Osteoblast (primary cell): ENCODE data around the gene CNNM1. TPM values are rescaled to one million over a fixed set of nuclear protein-coding genes. Genes with fewer than 3 reads are reported as not detected.

Experiments used
- DNase-seq: peaks from one replicate; pipeline ENCODE4 v3.0.0; 2011; ENCODE audit warnings: low spot score, mixed read lengths; ENCODE audit not compliant: insufficient read length; ENCODE audit errors: missing footprints
- H2AFZ ChIP-seq: 2 replicates; pipeline ENCODE4 v1.6.0; 2011; ENCODE audit warnings: mild to moderate bottlenecking, low read length
- H3K27ac ChIP-seq: 2 replicates; pipeline ENCODE4 v1.5.1; 2011; ENCODE audit warnings: mild to moderate bottlenecking, low read depth, low read length, moderate library complexity
- H3K27me3 ChIP-seq: 2 replicates; pipeline ENCODE4 v1.6.0; 2012; ENCODE audit warnings: mild to moderate bottlenecking, control low read depth, inconsistent platforms, low read length, moderate library complexity; ENCODE audit not compliant: insufficient read depth
- H3K36me3 ChIP-seq: 2 replicates; pipeline ENCODE4 v1.5.1; 2011; ENCODE audit warnings: mild to moderate bottlenecking, low read length, control low read depth, moderate library complexity; ENCODE audit not compliant: insufficient read depth
- H3K4me1 ChIP-seq: 2 replicates; pipeline ENCODE4 v1.5.1; 2011; ENCODE audit warnings: mild to moderate bottlenecking, low read length, control low read depth, moderate library complexity; ENCODE audit not compliant: insufficient read depth
- H3K4me2 ChIP-seq: 2 replicates; pipeline ENCODE4 v1.6.0; 2011; ENCODE audit warnings: mild to moderate bottlenecking, low read length; ENCODE audit not compliant: insufficient read depth
- H3K4me3 ChIP-seq: fragments of 200-600 bp; sonication (generic); 3 replicates; pipeline ENCODE4 v1.5.1; 2012; ENCODE audit warnings: mild to moderate bottlenecking, low read length, inconsistent platforms; ENCODE audit not compliant: insufficient read depth
- H3K79me2 ChIP-seq: 2 replicates; pipeline ENCODE4 v1.6.0; 2012; ENCODE audit warnings: mild to moderate bottlenecking, low read length, control low read depth, inconsistent platforms; ENCODE audit not compliant: insufficient read depth
- H3K9me3 ChIP-seq: 2 replicates; pipeline ENCODE4 v1.5.1; 2011; ENCODE audit warnings: low read depth, low read length, control low read depth
- H4K20me1 ChIP-seq: 2 replicates; pipeline ENCODE4 v1.6.0; 2012; ENCODE audit warnings: mild to moderate bottlenecking, low read length, control low read depth; ENCODE audit not compliant: insufficient read depth
- total RNA-seq: library from RNA; depleted of rRNA; stranded (reverse); fragments of >200 nt; gene quantifications from 2 replicates; pipeline ENCODE4 v1.2.3, GENCODE V29; 2012
- TF ChIP-seq, protein P1 (sequence below): IDR thresholded peaks from 2 replicates; pipeline ENCODE4 v1.5.1; 2011; ENCODE audit warnings: mild to moderate bottlenecking, low read depth, low read length, moderate library complexity; ENCODE audit errors: extremely low read depth

Gene CNNM1
- total RNA-seq, 1 donor, result 0.36 TPM

DNA sequence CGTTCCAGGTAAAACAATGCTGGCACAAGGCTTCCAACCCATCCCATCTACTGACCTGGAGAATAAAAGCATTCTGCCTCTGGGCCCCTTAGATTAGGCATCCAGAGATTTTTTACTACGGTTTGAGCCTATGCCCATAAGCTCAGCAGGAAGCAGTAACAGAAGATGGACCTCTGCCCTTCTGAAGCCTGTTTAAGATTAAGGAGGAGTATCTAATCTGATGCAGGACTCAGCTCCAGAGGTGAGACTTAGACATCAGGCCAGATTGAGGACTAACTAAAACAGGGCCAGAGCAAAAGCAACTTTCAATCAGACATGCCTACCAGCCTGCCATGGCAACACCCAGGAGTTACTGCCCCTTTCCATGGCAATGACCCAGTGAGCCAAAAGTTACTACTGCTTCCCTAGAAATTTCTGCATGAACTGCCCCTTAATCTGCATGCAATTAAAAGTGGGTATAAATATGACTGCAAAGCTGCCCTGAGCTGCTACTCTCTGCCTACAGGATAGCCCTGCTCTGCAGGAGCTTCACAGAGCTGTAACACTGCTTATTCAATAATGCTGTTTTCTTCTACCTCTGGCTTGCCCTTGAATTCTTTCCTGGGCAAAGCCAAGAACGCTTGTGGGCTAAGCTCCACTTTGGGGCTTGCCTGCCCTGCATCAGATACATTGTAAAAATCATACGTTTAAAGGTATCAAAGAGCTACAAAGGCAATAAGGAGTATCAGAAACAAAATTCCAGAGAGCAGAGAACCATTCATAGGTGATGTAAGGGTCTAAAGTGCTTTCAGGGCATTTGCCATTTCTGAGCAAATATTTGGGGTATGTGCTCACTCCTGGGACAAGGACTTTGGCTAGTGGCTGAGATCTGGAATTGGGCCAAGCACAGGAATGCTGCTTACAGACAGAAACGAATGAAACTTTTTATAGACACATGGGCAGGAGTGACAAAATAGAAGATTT, 25.0 kb upstream of the CNNM1 start:
- H3K79me2 ChIP-seq, result no peaks in the 10 kb centered on the region
- TF ChIP-seq, protein P1, sequence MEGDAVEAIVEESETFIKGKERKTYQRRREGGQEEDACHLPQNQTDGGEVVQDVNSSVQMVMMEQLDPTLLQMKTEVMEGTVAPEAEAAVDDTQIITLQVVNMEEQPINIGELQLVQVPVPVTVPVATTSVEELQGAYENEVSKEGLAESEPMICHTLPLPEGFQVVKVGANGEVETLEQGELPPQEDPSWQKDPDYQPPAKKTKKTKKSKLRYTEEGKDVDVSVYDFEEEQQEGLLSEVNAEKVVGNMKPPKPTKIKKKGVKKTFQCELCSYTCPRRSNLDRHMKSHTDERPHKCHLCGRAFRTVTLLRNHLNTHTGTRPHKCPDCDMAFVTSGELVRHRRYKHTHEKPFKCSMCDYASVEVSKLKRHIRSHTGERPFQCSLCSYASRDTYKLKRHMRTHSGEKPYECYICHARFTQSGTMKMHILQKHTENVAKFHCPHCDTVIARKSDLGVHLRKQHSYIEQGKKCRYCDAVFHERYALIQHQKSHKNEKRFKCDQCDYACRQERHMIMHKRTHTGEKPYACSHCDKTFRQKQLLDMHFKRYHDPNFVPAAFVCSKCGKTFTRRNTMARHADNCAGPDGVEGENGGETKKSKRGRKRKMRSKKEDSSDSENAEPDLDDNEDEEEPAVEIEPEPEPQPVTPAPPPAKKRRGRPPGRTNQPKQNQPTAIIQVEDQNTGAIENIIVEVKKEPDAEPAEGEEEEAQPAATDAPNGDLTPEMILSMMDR, result no peak

DNA sequence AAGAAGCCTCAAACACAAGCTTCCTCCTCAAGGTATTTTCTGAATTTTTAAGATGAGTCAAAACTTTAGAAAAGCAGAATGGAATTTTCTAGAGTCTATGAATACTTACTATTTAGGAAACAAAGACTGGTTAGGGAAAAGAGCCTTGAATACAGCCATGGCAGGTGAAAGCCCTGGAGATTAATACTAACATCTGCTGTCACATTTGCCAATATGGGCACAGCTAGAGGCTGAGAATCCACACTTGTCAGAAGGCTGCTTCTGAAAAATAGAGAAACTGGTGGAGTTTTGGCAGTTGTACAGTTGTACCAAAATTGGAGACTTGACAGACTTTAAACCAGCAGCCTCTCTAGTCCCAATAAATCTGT, 24.3 kb upstream of the CNNM1 start:
- TF ChIP-seq, protein P1, result no peak
- Histone ChIP-seq H4K20me1 (no peaks in the 10 kb centered on the region), H2AFZ (no peak overlapping the region), H3K36me3 (no peaks in the 10 kb centered on the region), H3K27me3 (no peaks in the 10 kb centered on the region), H3K27ac (no peak overlapping the region), H3K79me2 (no peaks in the 10 kb centered on the region), H3K9me3 (no peaks in the 10 kb centered on the region), H3K4me2 (no peak overlapping the region), H3K4me1 (no peaks in the 10 kb centered on the region), H3K4me3 (no peak overlapping the region)
- DNase-seq, result no peak

More for the DNA sequence above, 25.0 kb upstream of the CNNM1 start:
- Histone ChIP-seq H3K27me3 (no peaks in the 10 kb centered on the region), H4K20me1 (no peaks in the 10 kb centered on the region), H3K4me1 (no peaks in the 10 kb centered on the region), H3K9me3 (no peaks in the 10 kb centered on the region), H3K27ac (no peak overlapping the region), H3K4me3 (no peak overlapping the region), H3K36me3 (no peaks in the 10 kb centered on the region), H3K4me2 (no peak overlapping the region), H2AFZ (no peak overlapping the region)
- DNase-seq, result no peak

DNA sequence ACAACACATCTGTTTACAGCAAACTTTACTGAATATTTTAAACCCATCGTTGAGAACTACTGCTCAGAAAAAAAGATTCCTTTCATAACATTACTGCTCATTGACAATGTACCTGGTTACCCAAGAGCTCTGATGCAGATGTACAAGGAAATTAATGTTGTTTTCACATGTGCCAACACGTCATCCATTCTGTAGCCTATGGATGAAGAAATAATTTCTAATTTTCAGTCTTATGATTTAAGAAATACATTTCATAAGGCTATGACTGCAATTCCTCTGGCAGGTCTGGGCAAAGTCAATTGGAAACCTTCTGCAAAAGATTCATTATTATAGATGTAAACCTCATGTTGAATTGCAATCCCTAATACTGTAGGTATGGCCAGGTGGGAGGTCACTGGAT, 16.7 kb upstream of the CNNM1 start:
- no peaks in the 10 kb centered on the region for H3K4me1 ChIP-seq
- H4K20me1 ChIP-seq, result no peaks in the 10 kb centered on the region
- no peak overlapping the region for H3K27ac ChIP-seq
- H3K4me2 ChIP-seq, result no peak overlapping the region
- H3K4me3 ChIP-seq, result no peak overlapping the region
- TF ChIP-seq, protein P1, result no peak
- no peaks in the 10 kb centered on the region for H3K27me3 ChIP-seq
- DNase-seq, result no peak
- H3K79me2 ChIP-seq, result no peaks in the 10 kb centered on the region
- no peaks in the 10 kb centered on the region for H3K36me3 ChIP-seq
- H3K9me3 ChIP-seq, result no peaks in the 10 kb centered on the region
- H2AFZ ChIP-seq, result no peak overlapping the region

DNA sequence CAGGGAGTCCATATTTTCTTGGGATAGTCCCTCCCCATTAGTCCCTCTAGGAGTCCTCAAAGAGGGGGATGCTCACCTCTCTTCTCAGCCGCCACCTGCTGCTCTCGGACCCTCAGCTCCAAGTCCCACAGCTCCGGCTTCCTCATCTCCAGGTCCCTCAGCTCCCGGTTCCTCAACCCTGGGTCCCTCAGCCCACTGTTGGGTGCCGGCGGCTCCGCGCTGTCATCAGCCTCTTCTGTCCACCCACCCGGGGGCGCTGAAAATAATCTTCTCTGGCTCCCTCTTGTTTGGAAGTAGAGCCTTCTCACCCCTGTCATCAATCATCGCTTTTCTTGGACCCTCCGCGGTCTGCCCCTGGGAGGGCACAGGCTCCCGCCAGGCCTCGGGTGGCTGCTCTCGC, 13.3 kb upstream of the CNNM1 start:
- no peaks in the 10 kb centered on the region for H3K9me3 ChIP-seq
- H3K4me2 ChIP-seq, result no peak overlapping the region
- no peaks in the 10 kb centered on the region for H4K20me1 ChIP-seq
- no peak overlapping the region for H3K27ac ChIP-seq
- no peaks in the 10 kb centered on the region for H3K36me3 ChIP-seq
- no peaks in the 10 kb centered on the region for H3K27me3 ChIP-seq
- TF ChIP-seq, protein P1, result no peak
- DNase-seq, result no peak
- H3K79me2 ChIP-seq, result no peaks in the 10 kb centered on the region
- no peaks in the 10 kb centered on the region for H3K4me1 ChIP-seq
- H3K4me3 ChIP-seq, result no peak overlapping the region
- H2AFZ ChIP-seq, result no peak overlapping the region
